Nephron (organoid): ENCODE measurements around the gene CYP4B1.

Source experiments
- H3K27ac Mint-ChIP-seq, 3 experiments: 2 replicates each; pipeline ENCODE4 v1.8.0; 2020; ENCODE audit warnings: mixed read lengths in 3 of 3, mild to moderate bottlenecking in 2 of 3, moderate library complexity in 1 of 3
- H3K27me3 Mint-ChIP-seq: 2 replicates; pipeline ENCODE4 v1.8.0; 2021; ENCODE audit warnings: low read depth, mild to moderate bottlenecking, moderate library complexity, mixed read lengths
- H3K36me3 Mint-ChIP-seq: 2 replicates; pipeline ENCODE4 v1.8.0; 2020; ENCODE audit warnings: low read depth, mixed read lengths
- H3K4me1 Mint-ChIP-seq: 2 replicates; pipeline ENCODE4 v1.8.0; 2020; ENCODE audit warnings: mixed read lengths
- H3K4me3 Mint-ChIP-seq, 3 experiments: 2 replicates each; pipeline ENCODE4 v1.8.0; 2020; ENCODE audit warnings: mild to moderate bottlenecking in 3 of 3, mixed read lengths in 3 of 3, moderate library complexity in 2 of 3
- H3K9me3 Mint-ChIP-seq: 2 replicates; pipeline ENCODE4 v1.8.0; 2020; ENCODE audit warnings: mixed read lengths
- TF ChIP-seq, protein P1 (sequence below), 3 experiments: fragments of 200-600 bp; sonication (generic); IDR thresholded peaks; one replicate each; pipeline ENCODE4 v1.5.0; 2021; ENCODE audit warnings: antibody characterized with exemption in 3 of 3; ENCODE audit not compliant: unreplicated experiment in 3 of 3

The CYP4B1 gene

GRCh38 chr1:46805755-46806154 lies 6.9 kb downstream of the CYP4B1 start:
- H3K36me3 Mint-ChIP-seq, result no peaks in the 10 kb centered on the region
- H3K27me3 Mint-ChIP-seq, result peaks cover 13% of the 10 kb centered on the region
- no peak overlapping the region for H3K27ac Mint-ChIP-seq
- H3K9me3 Mint-ChIP-seq, result peaks cover 11% of the 10 kb centered on the region
- no peak overlapping the region for H3K4me3 Mint-ChIP-seq
- TF ChIP-seq, protein P1, sequence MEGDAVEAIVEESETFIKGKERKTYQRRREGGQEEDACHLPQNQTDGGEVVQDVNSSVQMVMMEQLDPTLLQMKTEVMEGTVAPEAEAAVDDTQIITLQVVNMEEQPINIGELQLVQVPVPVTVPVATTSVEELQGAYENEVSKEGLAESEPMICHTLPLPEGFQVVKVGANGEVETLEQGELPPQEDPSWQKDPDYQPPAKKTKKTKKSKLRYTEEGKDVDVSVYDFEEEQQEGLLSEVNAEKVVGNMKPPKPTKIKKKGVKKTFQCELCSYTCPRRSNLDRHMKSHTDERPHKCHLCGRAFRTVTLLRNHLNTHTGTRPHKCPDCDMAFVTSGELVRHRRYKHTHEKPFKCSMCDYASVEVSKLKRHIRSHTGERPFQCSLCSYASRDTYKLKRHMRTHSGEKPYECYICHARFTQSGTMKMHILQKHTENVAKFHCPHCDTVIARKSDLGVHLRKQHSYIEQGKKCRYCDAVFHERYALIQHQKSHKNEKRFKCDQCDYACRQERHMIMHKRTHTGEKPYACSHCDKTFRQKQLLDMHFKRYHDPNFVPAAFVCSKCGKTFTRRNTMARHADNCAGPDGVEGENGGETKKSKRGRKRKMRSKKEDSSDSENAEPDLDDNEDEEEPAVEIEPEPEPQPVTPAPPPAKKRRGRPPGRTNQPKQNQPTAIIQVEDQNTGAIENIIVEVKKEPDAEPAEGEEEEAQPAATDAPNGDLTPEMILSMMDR (IDR thresholded peaks at IDR 0.05; ENCODE audit: unreplicated experiment in 3 of 3), result no peak
- no peaks in the 10 kb centered on the region for H3K4me1 Mint-ChIP-seq

DNA sequence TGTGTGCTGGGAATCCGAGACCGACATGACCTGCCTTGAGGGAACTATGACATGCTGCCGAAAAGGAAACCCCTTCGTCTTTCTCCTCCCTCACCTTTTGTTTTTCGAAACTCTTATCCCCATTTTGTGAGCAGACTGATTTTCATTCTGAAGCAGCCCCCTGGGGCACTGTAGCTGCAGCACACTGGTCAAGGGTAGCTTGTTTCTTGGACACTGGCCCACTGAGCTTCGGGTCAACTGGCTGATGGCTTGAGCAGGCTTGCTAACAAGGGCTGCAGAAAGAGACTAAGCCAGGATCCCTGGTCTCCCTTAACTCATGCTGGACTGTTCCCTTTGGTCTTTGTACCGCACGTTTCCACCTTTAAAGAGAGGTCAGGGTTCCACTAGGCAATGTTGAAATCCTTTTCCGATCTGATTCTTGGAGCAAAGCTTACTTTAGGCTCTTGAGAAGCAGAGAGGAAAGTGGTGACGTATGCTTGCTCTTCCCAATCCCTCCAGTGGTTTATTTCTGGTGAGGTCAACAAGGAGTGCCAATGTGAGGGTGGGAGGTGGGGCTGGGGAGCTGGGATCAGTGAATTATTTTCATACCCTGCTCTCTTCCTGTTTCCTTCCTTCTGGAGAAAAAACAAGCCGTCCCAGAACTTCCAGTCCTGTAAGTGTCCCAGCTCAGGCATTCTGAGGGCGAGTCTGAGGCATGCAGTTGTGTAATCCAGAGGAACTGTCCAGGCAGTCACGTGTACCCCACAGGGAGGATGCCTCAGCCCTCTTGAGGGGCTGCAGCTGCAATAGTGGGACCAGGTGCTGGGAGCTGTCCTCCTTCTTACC lies 7.6 kb downstream of the CYP4B1 start:
- Mint-ChIP-seq H3K9me3 (peaks cover 11% of the 10 kb centered on the region), H3K27ac (no peak overlapping the region), H3K27me3 (peaks cover 13% of the 10 kb centered on the region), H3K4me3 (no peak overlapping the region), H3K36me3 (no peaks in the 10 kb centered on the region), H3K4me1 (no peaks in the 10 kb centered on the region)
- TF ChIP-seq, protein P1 (IDR thresholded peaks at IDR 0.05; ENCODE audit: unreplicated experiment in 3 of 3), result no peak

DNA sequence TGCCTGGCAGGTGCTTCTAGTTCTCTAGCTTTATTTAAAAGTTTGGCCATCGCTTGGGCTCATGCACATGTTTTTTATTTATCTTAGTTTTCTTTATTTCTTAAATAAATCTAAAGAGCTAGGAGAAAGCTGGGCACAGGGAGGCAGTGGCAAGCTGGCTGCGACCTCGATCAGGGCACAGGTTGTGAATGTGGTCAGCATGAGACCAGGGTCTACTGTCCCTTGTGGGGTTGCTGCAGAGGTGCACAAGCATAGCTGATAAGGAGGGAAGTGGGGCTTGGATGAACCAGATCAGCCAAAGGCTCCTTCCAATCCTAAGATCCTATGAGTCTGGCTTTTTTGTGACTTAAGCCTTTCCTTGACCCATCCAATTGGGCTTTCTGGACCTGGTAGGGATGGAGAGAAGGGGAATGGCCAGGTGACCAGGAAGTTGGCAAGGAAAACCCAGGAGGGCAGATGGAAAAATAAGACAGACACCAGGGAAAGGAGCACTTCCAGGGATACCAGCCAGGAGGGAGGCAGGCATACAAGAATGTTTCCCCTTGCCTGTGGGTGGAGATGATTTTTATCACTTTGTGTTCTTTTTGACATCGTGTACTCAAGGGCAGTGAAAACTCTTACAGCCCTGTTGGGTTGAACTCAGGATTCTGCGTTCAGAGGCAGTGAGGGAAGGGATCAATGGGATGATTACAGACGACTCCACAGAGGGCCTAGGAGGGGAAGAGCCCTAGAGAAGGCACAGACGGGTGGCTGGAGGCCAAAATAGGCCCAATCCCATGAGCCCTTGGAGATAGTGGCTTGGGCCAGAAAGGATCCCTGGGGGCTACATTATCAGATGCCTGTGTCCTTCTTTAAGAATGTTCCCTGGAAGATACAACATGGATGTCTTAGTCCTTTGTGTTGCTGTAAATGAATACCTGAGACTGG lies 8.5 kb downstream of the CYP4B1 start:
- Mint-ChIP-seq H3K9me3 (peaks cover 11% of the 10 kb centered on the region), H3K27ac (no peak overlapping the region), H3K4me1 (no peaks in the 10 kb centered on the region), H3K4me3 (no peak overlapping the region), H3K36me3 (no peaks in the 10 kb centered on the region), H3K27me3 (peaks cover 13% of the 10 kb centered on the region)
- TF ChIP-seq, protein P1 (IDR thresholded peaks at IDR 0.05; ENCODE audit: unreplicated experiment in 3 of 3), result no peak

DNA sequence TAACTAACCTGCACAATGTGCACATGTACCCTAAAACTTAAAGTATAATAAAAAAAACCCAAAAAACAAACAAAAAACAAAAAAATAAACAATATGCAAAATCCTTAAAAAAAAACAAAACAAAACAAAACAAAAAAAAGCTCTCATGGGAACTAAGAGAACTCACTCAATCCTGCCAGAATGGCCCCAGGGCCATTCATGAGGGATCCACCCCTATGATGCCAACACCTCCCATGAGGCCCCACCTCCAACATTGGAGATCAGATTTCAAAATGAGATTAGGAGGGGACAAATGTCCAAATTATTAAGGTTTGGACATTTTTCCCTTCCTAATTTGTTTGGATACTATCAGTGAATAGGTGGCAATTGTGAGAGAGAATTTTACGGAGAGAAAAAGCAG lies 10.2 kb downstream of the CYP4B1 start:
- H3K27ac Mint-ChIP-seq, result no peak overlapping the region
- H3K4me3 Mint-ChIP-seq, result no peak overlapping the region
- H3K4me1 Mint-ChIP-seq, result no peaks in the 10 kb centered on the region
- H3K9me3 Mint-ChIP-seq, result peaks cover 11% of the 10 kb centered on the region
- TF ChIP-seq, protein P1 (IDR thresholded peaks at IDR 0.05; ENCODE audit: unreplicated experiment in 3 of 3), result no peak
- H3K27me3 Mint-ChIP-seq, result peaks cover 13% of the 10 kb centered on the region
- no peaks in the 10 kb centered on the region for H3K36me3 Mint-ChIP-seq

DNA sequence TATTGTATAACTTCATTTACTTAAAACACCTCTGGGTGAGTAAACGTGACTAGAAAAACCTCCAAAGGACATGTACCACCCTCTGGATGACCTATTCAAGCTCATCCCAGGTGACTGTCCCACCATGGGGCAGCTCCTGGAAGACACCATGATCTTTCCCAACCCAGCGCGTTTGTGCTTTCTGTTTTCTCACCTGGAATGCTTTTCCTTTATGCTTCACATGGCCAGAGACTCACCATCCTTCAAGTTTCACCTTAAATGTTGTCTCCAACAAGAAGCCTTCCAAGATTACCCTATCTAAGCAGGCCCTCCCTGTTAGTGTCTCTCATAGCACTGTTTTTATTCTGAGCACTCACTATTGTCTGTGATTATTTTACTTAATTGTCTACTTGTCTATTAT lies 11.1 kb downstream of the CYP4B1 start:
- Mint-ChIP-seq H3K9me3 (peaks cover 11% of the 10 kb centered on the region), H3K36me3 (no peaks in the 10 kb centered on the region), H3K4me3 (no peak overlapping the region), H3K27ac (no peak overlapping the region), H3K4me1 (no peaks in the 10 kb centered on the region), H3K27me3 (peaks cover 13% of the 10 kb centered on the region)
- TF ChIP-seq, protein P1 (IDR thresholded peaks at IDR 0.05; ENCODE audit: unreplicated experiment in 3 of 3), result no peak
